Measurements from ENCODE around the gene MYL7. TPM values are rescaled to one million over a fixed set of nuclear protein-coding genes. Genes with fewer than 3 reads are reported as not detected.

Gene MYL7
- total RNA-seq, 1 donor from 2014 or later = 1.7 TPM

DNA sequence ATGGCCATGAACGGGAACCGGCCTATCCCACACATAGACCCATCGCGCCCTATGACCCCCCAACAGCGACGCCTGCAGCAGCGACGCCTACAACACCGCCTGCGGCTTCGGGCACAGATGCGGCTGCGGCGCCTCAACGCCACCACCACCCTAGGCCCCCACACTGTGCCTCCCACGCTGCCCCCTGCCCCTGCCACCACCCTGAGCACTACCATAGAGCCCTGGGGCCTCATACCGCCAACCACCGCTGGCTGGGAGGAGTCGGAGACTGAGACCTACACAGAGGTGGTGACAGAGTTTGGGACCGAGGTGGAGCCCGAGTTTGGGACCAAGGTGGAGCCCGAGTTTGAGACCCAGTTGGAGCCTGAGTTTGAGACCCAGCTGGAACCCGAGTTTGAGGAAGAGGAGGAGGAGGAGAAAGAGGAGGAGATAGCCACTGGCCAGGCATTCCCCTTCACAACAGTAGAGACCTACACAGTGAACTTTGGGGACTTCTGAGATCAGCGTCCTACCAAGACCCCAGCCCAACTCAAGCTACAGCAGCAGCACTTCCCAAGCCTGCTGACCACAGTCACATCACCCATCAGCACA is 27.3 kb downstream of the MYL7 start:
- no peak overlapping the region for H3K27ac Mint-ChIP-seq

DNA sequence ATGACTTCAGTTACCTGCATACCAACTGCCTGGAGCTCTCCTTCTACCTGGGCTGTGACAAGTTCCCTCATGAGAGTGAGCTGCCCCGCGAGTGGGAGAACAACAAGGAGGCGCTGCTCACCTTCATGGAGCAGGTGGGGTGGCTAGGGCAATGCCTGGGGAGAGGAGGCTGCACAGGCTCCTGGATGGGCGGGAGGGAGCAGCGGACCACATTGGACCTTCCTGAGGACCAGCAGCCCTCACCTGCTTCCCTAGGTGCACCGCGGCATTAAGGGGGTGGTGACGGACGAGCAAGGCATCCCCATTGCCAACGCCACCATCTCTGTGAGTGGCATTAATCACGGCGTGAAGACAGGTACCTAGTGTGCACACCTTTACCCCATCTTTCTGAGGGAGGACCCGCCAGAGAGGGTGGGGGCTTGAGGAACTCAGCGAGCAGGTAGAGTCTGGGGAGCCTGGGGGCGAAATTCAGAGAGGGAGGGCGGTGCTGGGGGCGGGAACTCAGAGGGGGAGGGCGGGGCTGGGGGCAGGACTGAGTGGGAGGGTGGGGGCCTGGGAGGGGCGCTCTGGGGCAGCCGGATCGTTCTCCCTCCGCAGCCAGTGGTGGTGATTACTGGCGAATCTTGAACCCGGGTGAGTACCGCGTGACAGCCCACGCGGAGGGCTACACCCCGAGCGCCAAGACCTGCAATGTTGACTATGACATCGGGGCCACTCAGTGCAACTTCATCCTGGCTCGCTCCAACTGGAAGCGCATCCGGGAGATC is 28.0 kb downstream of the MYL7 start:
- no peaks in the 10 kb centered on the region for H3K9me3 Mint-ChIP-seq (ENCODE audit: low read depth)
- H3K4me1 Mint-ChIP-seq (ENCODE audit: low read depth) = no peaks in the 10 kb centered on the region
- H3K27ac Mint-ChIP-seq = no peak overlapping the region
- no peak overlapping the region for H3K4me3 Mint-ChIP-seq (ENCODE audit: low read depth)
- TF ChIP-seq, protein P1, sequence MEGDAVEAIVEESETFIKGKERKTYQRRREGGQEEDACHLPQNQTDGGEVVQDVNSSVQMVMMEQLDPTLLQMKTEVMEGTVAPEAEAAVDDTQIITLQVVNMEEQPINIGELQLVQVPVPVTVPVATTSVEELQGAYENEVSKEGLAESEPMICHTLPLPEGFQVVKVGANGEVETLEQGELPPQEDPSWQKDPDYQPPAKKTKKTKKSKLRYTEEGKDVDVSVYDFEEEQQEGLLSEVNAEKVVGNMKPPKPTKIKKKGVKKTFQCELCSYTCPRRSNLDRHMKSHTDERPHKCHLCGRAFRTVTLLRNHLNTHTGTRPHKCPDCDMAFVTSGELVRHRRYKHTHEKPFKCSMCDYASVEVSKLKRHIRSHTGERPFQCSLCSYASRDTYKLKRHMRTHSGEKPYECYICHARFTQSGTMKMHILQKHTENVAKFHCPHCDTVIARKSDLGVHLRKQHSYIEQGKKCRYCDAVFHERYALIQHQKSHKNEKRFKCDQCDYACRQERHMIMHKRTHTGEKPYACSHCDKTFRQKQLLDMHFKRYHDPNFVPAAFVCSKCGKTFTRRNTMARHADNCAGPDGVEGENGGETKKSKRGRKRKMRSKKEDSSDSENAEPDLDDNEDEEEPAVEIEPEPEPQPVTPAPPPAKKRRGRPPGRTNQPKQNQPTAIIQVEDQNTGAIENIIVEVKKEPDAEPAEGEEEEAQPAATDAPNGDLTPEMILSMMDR (IDR thresholded peaks at IDR 0.05; ENCODE audit: unreplicated experiment) = no peak
- no peak for DNase-seq (ENCODE audit: low spot score, unreplicated experiment)
- peaks cover 6% of the 10 kb centered on the region for H3K36me3 Mint-ChIP-seq (ENCODE audit: insufficient read depth)
- no peaks in the 10 kb centered on the region for H3K27me3 Mint-ChIP-seq

More for the DNA sequence above, 27.3 kb downstream of the MYL7 start:
- no peak overlapping the region for H3K4me3 Mint-ChIP-seq (ENCODE audit: low read depth)
- TF ChIP-seq, protein P1 (IDR thresholded peaks at IDR 0.05; ENCODE audit: unreplicated experiment) = no peak
- no peaks in the 10 kb centered on the region for H3K4me1 Mint-ChIP-seq (ENCODE audit: low read depth)
- H3K27me3 Mint-ChIP-seq = no peaks in the 10 kb centered on the region
- peaks cover 7% of the 10 kb centered on the region for H3K36me3 Mint-ChIP-seq (ENCODE audit: insufficient read depth)
- no peaks in the 10 kb centered on the region for H3K9me3 Mint-ChIP-seq (ENCODE audit: low read depth)
- DNase-seq (ENCODE audit: low spot score, unreplicated experiment) = no peak

DNA sequence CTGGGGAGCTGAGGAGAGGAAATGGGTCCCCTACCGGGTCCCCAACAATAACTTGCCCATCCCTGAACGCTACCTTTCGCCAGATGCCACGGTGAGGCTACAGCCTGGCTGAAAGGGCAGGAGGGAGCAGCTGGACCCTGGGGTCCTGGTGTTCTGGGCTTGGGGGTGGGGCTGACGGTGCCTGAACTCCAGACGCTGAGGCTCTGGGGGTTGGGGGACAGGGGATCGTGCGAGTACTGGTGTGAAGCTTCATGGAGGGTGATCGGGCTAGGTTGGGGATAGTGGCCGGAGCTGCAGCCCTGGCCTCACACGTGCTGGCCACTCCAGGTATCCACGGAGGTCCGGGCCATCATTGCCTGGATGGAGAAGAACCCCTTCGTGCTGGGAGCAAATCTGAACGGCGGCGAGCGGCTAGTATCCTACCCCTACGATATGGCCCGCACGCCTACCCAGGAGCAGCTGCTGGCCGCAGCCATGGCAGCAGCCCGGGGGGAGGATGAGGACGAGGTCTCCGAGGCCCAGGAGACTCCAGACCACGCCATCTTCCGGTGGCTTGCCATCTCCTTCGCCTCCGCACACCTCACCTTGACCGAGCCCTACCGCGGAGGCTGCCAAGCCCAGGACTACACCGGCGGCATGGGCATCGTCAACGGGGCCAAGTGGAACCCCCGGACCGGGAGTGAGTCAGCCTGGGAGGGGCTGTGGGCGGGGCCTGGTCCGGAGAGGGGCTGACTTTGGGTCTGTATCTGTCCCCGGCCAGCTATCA is 28.7 kb downstream of the MYL7 start:
- H3K27ac Mint-ChIP-seq = no peak overlapping the region
- H3K36me3 Mint-ChIP-seq (ENCODE audit: insufficient read depth) = peaks cover 2% of the 10 kb centered on the region
- no peaks in the 10 kb centered on the region for H3K9me3 Mint-ChIP-seq (ENCODE audit: low read depth)
- no peak overlapping the region for H3K4me3 Mint-ChIP-seq (ENCODE audit: low read depth)
- DNase-seq (ENCODE audit: low spot score, unreplicated experiment) = no peak
- TF ChIP-seq, protein P1 (IDR thresholded peaks at IDR 0.05; ENCODE audit: unreplicated experiment) = no peak
- H3K27me3 Mint-ChIP-seq = no peaks in the 10 kb centered on the region
- H3K4me1 Mint-ChIP-seq (ENCODE audit: low read depth) = no peaks in the 10 kb centered on the region

DNA sequence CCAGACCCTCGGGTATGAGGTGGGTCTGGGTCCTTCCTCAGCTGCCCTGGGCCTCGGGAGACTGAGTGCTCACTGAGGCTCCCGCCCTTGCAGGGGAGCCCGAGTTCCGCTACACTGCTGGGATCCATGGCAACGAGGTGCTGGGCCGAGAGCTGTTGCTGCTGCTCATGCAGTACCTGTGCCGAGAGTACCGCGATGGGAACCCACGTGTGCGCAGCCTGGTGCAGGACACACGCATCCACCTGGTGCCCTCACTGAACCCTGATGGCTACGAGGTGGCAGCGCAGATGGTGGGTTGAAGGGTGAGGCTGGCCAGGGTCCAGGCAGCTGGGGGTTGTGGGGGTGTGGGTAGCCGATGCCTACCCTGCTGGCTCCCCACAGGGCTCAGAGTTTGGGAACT is 29.4 kb downstream of the MYL7 start:
- Mint-ChIP-seq H3K27ac (no peak overlapping the region), H3K36me3 (ENCODE audit: insufficient read depth) (peaks cover 2% of the 10 kb centered on the region), H3K4me3 (ENCODE audit: low read depth) (no peak overlapping the region), H3K4me1 (ENCODE audit: low read depth) (no peaks in the 10 kb centered on the region), H3K27me3 (no peaks in the 10 kb centered on the region), H3K9me3 (ENCODE audit: low read depth) (no peaks in the 10 kb centered on the region)
- no peak for DNase-seq (ENCODE audit: low spot score, unreplicated experiment)
- TF ChIP-seq, protein P1 (IDR thresholded peaks at IDR 0.05; ENCODE audit: unreplicated experiment) = no peak

Data from progenitor cell of endocrine pancreas (in vitro differentiated cells).